ENCODE data around the gene PIGN. TPM values are rescaled to one million over a fixed set of nuclear protein-coding genes. Genes with fewer than 3 reads are reported as not detected.

The PIGN gene
- total and polyA plus RNA-seq, 2 donors (not counting 3 experiments of a cell fraction or from before 2014, with no cell fraction given): 13.7 to 26.1 TPM

DNA sequence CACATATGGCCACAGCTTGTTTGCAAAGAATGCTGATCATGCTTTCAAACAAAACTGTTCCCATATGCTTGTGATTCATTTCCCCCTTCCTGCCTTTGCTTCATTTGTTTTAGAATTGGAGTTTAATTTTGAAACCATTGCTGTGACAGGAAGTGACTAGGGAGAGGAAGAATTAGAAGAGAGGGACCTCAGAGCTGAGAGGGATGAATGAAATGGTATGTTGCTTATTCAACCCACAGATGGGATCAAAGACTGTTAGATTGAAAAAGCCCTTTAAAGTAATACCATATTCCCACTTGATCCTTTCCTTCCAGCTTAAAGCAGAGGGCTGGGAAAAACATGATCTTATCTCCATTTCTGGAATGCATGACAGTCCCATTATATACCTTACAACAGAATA lies 187.9 kb downstream of the PIGN start:
- TF ChIP-seq, protein P1, sequence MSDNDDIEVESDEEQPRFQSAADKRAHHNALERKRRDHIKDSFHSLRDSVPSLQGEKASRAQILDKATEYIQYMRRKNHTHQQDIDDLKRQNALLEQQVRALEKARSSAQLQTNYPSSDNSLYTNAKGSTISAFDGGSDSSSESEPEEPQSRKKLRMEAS (IDR thresholded peaks at IDR 0.05; ENCODE audit: insufficient read depth, insufficient read length): no peak
- TF ChIP-seq MYC (IDR thresholded peaks at IDR 0.05; ENCODE audit: low read depth, low read length) (no peak), POLR2AphosphoS5 (IDR thresholded peaks at IDR 0.05; ENCODE audit: insufficient read depth, low read depth, low read length) (peak; percentile 57), FOS (IDR thresholded peaks at IDR 0.05; ENCODE audit: borderline replicate concordance, insufficient read depth, low read length) (peak; percentile 93), GATA2 (IDR thresholded peaks at IDR 0.05; ENCODE audit: insufficient read depth, insufficient read length, low read depth, low read length) (peak; percentile 92), POLR2A (IDR thresholded peaks at IDR 0.05; ENCODE audit: low read depth, low read length) (no peak), EZH2 (IDR thresholded peaks at IDR 0.05; ENCODE audit: borderline replicate concordance, low read depth, low read length, severe bottlenecking) (no peak), JUN (IDR thresholded peaks at IDR 0.05; ENCODE audit: borderline replicate concordance, insufficient read depth, insufficient read length, low read depth) (peak; percentile 93)
- TF ChIP-seq, protein P2, sequence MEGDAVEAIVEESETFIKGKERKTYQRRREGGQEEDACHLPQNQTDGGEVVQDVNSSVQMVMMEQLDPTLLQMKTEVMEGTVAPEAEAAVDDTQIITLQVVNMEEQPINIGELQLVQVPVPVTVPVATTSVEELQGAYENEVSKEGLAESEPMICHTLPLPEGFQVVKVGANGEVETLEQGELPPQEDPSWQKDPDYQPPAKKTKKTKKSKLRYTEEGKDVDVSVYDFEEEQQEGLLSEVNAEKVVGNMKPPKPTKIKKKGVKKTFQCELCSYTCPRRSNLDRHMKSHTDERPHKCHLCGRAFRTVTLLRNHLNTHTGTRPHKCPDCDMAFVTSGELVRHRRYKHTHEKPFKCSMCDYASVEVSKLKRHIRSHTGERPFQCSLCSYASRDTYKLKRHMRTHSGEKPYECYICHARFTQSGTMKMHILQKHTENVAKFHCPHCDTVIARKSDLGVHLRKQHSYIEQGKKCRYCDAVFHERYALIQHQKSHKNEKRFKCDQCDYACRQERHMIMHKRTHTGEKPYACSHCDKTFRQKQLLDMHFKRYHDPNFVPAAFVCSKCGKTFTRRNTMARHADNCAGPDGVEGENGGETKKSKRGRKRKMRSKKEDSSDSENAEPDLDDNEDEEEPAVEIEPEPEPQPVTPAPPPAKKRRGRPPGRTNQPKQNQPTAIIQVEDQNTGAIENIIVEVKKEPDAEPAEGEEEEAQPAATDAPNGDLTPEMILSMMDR (IDR thresholded peaks at IDR 0.05; ENCODE audit: extremely low read depth in 1 of 2, insufficient read depth in 1 of 2, low read depth in 1 of 2, low read length in 2 of 2): no peak
- intact Hi-C loops (cut with micrococcal nuclease): loop anchor here (1.0 to 10.0 kb wide), 9 partner anchors 28 to 418 kb away; partner anchors contain the start of gene RNF152
- peak overlapping the region; percentile 1 for H3K9ac ChIP-seq (replicated peaks; ENCODE audit: extremely low read depth, insufficient read depth, low read length)
- DNase-seq (ENCODE audit: low read depth, low spot score) (peak; percentile 95), FAIRE-seq (peak; percentile 85)
- no peaks in the 10 kb centered on the region for H3K9me3 ChIP-seq (replicated peaks; ENCODE audit: control insufficient read depth, insufficient read depth, low read length)
- POLR2A ChIA-PET: interaction anchor here (0.7 kb wide), 1 partner anchor 78 kb away, joined by 4 read pairs; no protein-coding TSS in a partner anchor
- H3K27ac ChIP-seq (ENCODE audit: insufficient read depth, low read depth, low read length): peak overlapping the region; percentile 83
- no peaks in the 10 kb centered on the region for H3K79me2 ChIP-seq (ENCODE audit: control insufficient read depth, insufficient read depth, low read length)
- BruUV-seq (replicated peaks): no TSS peak
- H3K9me1 ChIP-seq (replicated peaks; ENCODE audit: control insufficient read depth, extremely low read depth, insufficient read depth, low read length): no peaks in the 10 kb centered on the region
- no peaks in the 10 kb centered on the region for H3K27me3 ChIP-seq (ENCODE audit: control insufficient read depth in 2 of 2, insufficient read depth in 2 of 2, low read length in 2 of 2)
- dilution Hi-C loops (cut with MboI; ENCODE audit: extremely low pct_ligation_motif_present, low sequenced_read_pairs): no loop called here
- H2AFZ ChIP-seq (ENCODE audit: low read depth, low read length): peak overlapping the region; percentile 13
- peaks cover 49% of the 10 kb centered on the region for H3K4me1 ChIP-seq (ENCODE audit: control insufficient read depth, extremely low read depth, insufficient read depth, low read length)
- H3K36me3 ChIP-seq (ENCODE audit: control insufficient read depth in 2 of 2, extremely low read depth in 1 of 2, insufficient read depth in 2 of 2, low read length in 2 of 2): no peaks in the 10 kb centered on the region
- CTCF ChIA-PET: interaction anchor here (0.7 to 2.2 kb wide), 9 partner anchors 23 to 417 kb away, joined by 3 to 10 read pairs (median 3); no protein-coding TSS in a partner anchor
- H4K20me1 ChIP-seq (replicated peaks; ENCODE audit: control insufficient read depth, extremely low read depth, insufficient read depth, low read length): no peaks in the 10 kb centered on the region
- H3K4me2 ChIP-seq (ENCODE audit: insufficient read depth, low read length): peak overlapping the region; percentile 58
- H3K4me3 ChIP-seq (replicated peaks in 1 of 3; ENCODE audit: insufficient read depth in 1 of 3, low read depth in 1 of 3, low read length in 3 of 3): no peak overlapping the region

Measured in endothelial cell of umbilical vein (primary cell).